ENCODE data around the gene FYN. TPM values are rescaled to one million over a fixed set of nuclear protein-coding genes. Genes with fewer than 3 reads are reported as not detected.

The FYN gene
- total and polyA plus RNA-seq, 9 of the 15 experiments (the other 6 are each of a cell fraction or from before 2014, with no cell fraction given), result 2.9 to 22.1 (median 11.4) TPM

DNA sequence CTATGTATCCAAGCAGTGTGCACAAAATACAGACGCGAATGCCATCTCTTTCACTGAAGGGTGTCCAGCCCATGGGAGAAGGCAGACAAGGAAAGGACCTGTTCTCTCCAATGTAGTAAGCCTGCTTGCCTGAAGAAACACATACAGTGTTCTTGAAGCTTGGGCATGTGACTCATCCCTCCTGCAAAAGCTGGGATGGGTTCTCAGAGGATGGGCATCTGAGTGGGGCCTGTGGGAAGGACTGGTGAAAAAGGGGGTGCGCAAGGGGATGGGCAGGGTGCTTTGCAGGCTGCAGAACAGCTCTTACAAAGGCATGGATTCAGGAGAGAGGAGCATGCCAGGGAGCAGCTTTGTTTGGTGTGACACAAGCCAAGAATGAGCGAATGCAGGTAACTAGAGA lies 128.1 kb downstream of the FYN start:
- 11% methylated on average over 4 of the region's 4 CpGs for WGBS (ENCODE audit: insufficient coverage, low coverage, missing lambda C conversion rate)
- intact Hi-C loops (cut with micrococcal nuclease), result no loop called here
- no peak for TF ChIP-seq ZNF436 (CRISPR knock-in tag; IDR thresholded peaks at IDR 0.05)
- no peak for TF ChIP-seq GATAD2A (IDR thresholded peaks at IDR 0.05)
- TF ChIP-seq KLF13 (tag; IDR thresholded peaks at IDR 0.05; ENCODE audit: borderline replicate concordance, low read depth), result no peak
- TF ChIP-seq ZNF507 (tag; conservative IDR thresholded peaks at IDR 0.05), result no peak
- no peak for TF ChIP-seq ZNF444 (CRISPR knock-in tag; IDR thresholded peaks at IDR 0.05)
- no peak for TF ChIP-seq XRCC5 (IDR thresholded peaks at IDR 0.05; ENCODE audit: low read depth, low read length)
- TF ChIP-seq, protein P1, sequence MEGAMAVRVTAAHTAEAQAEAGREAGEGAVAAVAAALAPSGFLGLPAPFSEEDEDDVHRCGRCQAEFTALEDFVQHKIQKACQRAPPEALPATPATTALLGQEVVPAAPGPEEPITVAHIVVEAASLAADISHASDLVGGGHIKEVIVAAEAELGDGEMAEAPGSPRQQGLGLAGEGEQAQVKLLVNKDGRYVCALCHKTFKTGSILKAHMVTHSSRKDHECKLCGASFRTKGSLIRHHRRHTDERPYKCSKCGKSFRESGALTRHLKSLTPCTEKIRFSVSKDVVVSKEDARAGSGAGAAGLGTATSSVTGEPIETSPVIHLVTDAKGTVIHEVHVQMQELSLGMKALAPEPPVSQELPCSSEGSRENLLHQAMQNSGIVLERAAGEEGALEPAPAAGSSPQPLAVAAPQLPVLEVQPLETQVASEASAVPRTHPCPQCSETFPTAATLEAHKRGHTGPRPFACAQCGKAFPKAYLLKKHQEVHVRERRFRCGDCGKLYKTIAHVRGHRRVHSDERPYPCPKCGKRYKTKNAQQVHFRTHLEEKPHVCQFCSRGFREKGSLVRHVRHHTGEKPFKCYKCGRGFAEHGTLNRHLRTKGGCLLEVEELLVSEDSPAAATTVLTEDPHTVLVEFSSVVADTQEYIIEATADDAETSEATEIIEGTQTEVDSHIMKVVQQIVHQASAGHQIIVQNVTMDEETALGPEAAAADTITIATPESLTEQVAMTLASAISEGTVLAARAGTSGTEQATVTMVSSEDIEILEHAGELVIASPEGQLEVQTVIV (CRISPR knock-in tag; IDR thresholded peaks at IDR 0.05; ENCODE audit: borderline replicate concordance), result no peak
- TF ChIP-seq CBX2 (IDR thresholded peaks at IDR 0.05; ENCODE audit: insufficient read depth, low read length, poor library complexity, severe bottlenecking), result no peak
- TF ChIP-seq, protein P2, sequence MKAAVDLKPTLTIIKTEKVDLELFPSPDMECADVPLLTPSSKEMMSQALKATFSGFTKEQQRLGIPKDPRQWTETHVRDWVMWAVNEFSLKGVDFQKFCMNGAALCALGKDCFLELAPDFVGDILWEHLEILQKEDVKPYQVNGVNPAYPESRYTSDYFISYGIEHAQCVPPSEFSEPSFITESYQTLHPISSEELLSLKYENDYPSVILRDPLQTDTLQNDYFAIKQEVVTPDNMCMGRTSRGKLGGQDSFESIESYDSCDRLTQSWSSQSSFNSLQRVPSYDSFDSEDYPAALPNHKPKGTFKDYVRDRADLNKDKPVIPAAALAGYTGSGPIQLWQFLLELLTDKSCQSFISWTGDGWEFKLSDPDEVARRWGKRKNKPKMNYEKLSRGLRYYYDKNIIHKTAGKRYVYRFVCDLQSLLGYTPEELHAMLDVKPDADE (conservative IDR thresholded peaks at IDR 0.05; ENCODE audit: control insufficient read depth, low read depth, low read length), result no peak
- TF ChIP-seq ELF2 (CRISPR knock-in tag; IDR thresholded peaks at IDR 0.05), result no peak
- TF ChIP-seq, protein P3, sequence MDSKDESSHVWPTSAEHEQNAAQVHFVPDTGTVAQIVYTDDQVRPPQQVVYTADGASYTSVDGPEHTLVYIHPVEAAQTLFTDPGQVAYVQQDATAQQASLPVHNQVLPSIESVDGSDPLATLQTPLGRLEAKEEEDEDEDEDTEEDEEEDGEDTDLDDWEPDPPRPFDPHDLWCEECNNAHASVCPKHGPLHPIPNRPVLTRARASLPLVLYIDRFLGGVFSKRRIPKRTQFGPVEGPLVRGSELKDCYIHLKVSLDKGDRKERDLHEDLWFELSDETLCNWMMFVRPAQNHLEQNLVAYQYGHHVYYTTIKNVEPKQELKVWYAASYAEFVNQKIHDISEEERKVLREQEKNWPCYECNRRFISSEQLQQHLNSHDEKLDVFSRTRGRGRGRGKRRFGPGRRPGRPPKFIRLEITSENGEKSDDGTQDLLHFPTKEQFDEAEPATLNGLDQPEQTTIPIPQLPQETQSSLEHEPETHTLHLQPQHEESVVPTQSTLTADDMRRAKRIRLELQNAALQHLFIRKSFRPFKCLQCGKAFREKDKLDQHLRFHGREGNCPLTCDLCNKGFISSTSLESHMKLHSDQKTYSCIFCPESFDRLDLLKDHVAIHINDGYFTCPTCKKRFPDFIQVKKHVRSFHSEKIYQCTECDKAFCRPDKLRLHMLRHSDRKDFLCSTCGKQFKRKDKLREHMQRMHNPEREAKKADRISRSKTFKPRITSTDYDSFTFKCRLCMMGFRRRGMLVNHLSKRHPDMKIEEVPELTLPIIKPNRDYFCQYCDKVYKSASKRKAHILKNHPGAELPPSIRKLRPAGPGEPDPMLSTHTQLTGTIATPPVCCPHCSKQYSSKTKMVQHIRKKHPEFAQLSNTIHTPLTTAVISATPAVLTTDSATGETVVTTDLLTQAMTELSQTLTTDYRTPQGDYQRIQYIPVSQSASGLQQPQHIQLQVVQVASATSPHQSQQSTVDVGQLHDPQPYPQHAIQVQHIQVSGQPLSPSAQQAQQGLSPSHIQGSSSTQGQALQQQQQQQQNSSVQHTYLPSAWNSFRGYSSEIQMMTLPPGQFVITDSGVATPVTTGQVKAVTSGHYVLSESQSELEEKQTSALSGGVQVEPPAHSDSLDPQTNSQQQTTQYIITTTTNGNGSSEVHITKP (IDR thresholded peaks at IDR 0.05; ENCODE audit: partially characterized antibody), result no peak
- no peak for TF ChIP-seq TCF7L2 (IDR thresholded peaks at IDR 0.05; ENCODE audit: low read depth, low read length)
- TF ChIP-seq MAFK (IDR thresholded peaks at IDR 0.05; ENCODE audit: low read length), result no peak
- TF ChIP-seq ETS2 (tag; IDR thresholded peaks at IDR 0.05; ENCODE audit: borderline replicate concordance, poor library complexity, severe bottlenecking), result no peak
- TF ChIP-seq HMGN3 (IDR thresholded peaks at IDR 0.05; ENCODE audit: borderline replicate concordance, extremely low read depth, insufficient read length, low read depth, low read length), result no peak
- DNase-seq (ENCODE audit: extremely low read depth in 1 of 4, low spot score in 3 of 4) (no peak), FAIRE-seq (no peak), ATAC-seq (no peak)
- CTCF ChIA-PET (ENCODE audit: low intra/inter-chr PET ratio), result no interaction called here
- no peak overlapping the region for H3K27ac ChIP-seq (ENCODE audit: extremely low read depth, low read depth, low read length)
- no peaks in the 10 kb centered on the region; a peak in 1 of 5 replicates for H3K4me1 ChIP-seq (replicated peaks in 1 of 2; ENCODE audit: control insufficient read depth in 2 of 2, insufficient read depth in 2 of 2, low read length in 2 of 2)
- no peak overlapping the region for H3K9ac ChIP-seq (ENCODE audit: insufficient read depth in 1 of 2, low read depth in 2 of 2, low read length in 2 of 2)
- in situ Hi-C loops (cut with MboI), result no loop called here
- no peak overlapping the region for H2AFZ ChIP-seq (ENCODE audit: low read depth, low read length)
- no peak overlapping the region for H3K4me3 ChIP-seq
- no peaks in the 10 kb centered on the region for H4K20me1 ChIP-seq (replicated peaks; ENCODE audit: control insufficient read depth, insufficient read depth, low read length)
- no peaks in the 10 kb centered on the region for H3K9me1 ChIP-seq (ENCODE audit: control insufficient read depth, insufficient read depth, low read length)
- POLR2A ChIA-PET, result no interaction called here
- H3K9me3 ChIP-seq (replicated peaks; ENCODE audit: control insufficient read depth, insufficient read depth, low read depth, low read length), result no peaks in the 10 kb centered on the region
- H3K79me2 ChIP-seq (ENCODE audit: control insufficient read depth, insufficient read depth, low read length), result no peaks in the 10 kb centered on the region
- peaks cover 2 to 8% of the 10 kb centered on the region in 2 experiments; a peak in 2 of 5 replicates for H3K27me3 ChIP-seq (ENCODE audit: control insufficient read depth in 2 of 2, insufficient read depth in 2 of 2, low read length in 2 of 2)
- no peaks in the 10 kb centered on the region for H3K36me3 ChIP-seq (ENCODE audit: control insufficient read depth, insufficient read depth, low read length)
- no TSS peak for BruUV-seq (replicated peaks)
- no peak overlapping the region for H3K4me2 ChIP-seq (ENCODE audit: insufficient read depth, low read length)

Data from K562 (cell line).